ENCODE measurements around the gene PLCB1. TPM values are rescaled to one million over a fixed set of nuclear protein-coding genes. Genes with fewer than 3 reads are reported as not detected.

PLCB1 gene
- total RNA-seq, 2 experiments from 2014 or later: 1.0 to 1.2 TPM

DNA sequence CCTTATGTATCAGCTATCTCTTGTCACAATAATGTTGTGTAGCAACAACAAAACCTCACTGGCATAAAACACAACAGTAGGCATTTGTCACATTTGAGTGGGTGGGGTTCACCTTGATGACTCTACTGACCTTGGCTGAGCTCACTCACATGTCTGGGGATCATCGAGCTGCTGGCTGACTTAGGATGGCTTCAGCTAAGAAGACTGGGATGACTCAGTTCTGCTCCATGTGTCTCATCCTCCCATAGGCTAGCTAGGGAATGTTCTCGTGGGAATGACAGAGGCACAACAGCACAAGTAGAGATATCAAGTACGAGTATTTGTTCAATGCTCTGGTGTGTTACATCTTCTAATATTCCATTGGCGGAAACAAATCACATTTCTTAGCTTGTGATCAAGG is 167.9 kb downstream of the PLCB1 start:
- H3K27me3 Mint-ChIP-seq: no peaks in the 10 kb centered on the region
- no peak for DNase-seq
- no peak overlapping the region for H3K4me3 Mint-ChIP-seq
- CTCF ChIA-PET: no interaction called here
- H3K36me3 Mint-ChIP-seq (ENCODE audit: low read depth): no peaks in the 10 kb centered on the region
- H3K9me3 Mint-ChIP-seq: no peaks in the 10 kb centered on the region
- no peaks in the 10 kb centered on the region for H3K4me1 Mint-ChIP-seq
- no peak overlapping the region for H3K27ac Mint-ChIP-seq
- POLR2A ChIA-PET: no interaction called here

- Mint-ChIP-seq H3K27ac (no peak overlapping the region), H3K4me1 (peaks cover 6% of the 10 kb centered on the region), H3K27me3 (no peaks in the 10 kb centered on the region), H3K9me3 (no peaks in the 10 kb centered on the region), H3K4me3 (no peak overlapping the region), H3K36me3 (ENCODE audit: low read depth) (no peaks in the 10 kb centered on the region)
- no peak for DNase-seq
- ChIA-PET POLR2A (no interaction called here), CTCF (no interaction called here)
These were observed 169.6 kb downstream of the PLCB1 start for GRCh38 chr20:8301655-8302054.

- DNase-seq: no peak
- Mint-ChIP-seq H3K36me3 (ENCODE audit: low read depth) (no peaks in the 10 kb centered on the region), H3K4me1 (peaks cover 6% of the 10 kb centered on the region), H3K9me3 (no peaks in the 10 kb centered on the region), H3K27ac (no peak overlapping the region), H3K27me3 (no peaks in the 10 kb centered on the region), H3K4me3 (no peak overlapping the region)
- POLR2A ChIA-PET: no interaction called here
- CTCF ChIA-PET: no interaction called here
These were observed 171.6 kb downstream of the PLCB1 start for GRCh38 chr20:8303651-8304050.

- Mint-ChIP-seq H3K9me3 (no peaks in the 10 kb centered on the region), H3K36me3 (ENCODE audit: low read depth) (no peaks in the 10 kb centered on the region), H3K27ac (no peak overlapping the region), H3K27me3 (no peaks in the 10 kb centered on the region), H3K4me1 (peaks cover 6% of the 10 kb centered on the region), H3K4me3 (no peak overlapping the region)
- ChIA-PET POLR2A (no interaction called here), CTCF (no interaction called here)
- no peak for DNase-seq
These were observed 172.2 kb downstream of the PLCB1 start for GRCh38 chr20:8304124-8304816.

GRCh38 chr20:8305449-8305978 is 173.4 kb downstream of the PLCB1 start:
- H3K36me3 Mint-ChIP-seq (ENCODE audit: low read depth): no peaks in the 10 kb centered on the region
- H3K4me3 Mint-ChIP-seq: no peak overlapping the region
- CTCF ChIA-PET: no interaction called here
- peak; percentile 79 for DNase-seq
- H3K4me1 Mint-ChIP-seq: peaks cover 6% of the 10 kb centered on the region
- no peaks in the 10 kb centered on the region for H3K27me3 Mint-ChIP-seq
- POLR2A ChIA-PET: interaction anchor here (0.7 kb wide), 1 partner anchor 174 kb away, joined by 5 read pairs; no protein-coding TSS in a partner anchor
- no peaks in the 10 kb centered on the region for H3K9me3 Mint-ChIP-seq
- no peak overlapping the region for H3K27ac Mint-ChIP-seq

- Mint-ChIP-seq H3K27me3 (no peaks in the 10 kb centered on the region), H3K4me3 (no peak overlapping the region), H3K4me1 (peaks cover 6% of the 10 kb centered on the region), H3K27ac (no peak overlapping the region), H3K9me3 (no peaks in the 10 kb centered on the region), H3K36me3 (ENCODE audit: low read depth) (no peaks in the 10 kb centered on the region)
- no peak for DNase-seq
- ChIA-PET POLR2A (no interaction called here), CTCF (interaction anchor here (1.4 kb wide), 1 partner anchor 11 kb away, joined by 6 read pairs; no protein-coding TSS in a partner anchor)
These were observed 174.9 kb downstream of the PLCB1 start for GRCh38 chr20:8306937-8307336.

DNA sequence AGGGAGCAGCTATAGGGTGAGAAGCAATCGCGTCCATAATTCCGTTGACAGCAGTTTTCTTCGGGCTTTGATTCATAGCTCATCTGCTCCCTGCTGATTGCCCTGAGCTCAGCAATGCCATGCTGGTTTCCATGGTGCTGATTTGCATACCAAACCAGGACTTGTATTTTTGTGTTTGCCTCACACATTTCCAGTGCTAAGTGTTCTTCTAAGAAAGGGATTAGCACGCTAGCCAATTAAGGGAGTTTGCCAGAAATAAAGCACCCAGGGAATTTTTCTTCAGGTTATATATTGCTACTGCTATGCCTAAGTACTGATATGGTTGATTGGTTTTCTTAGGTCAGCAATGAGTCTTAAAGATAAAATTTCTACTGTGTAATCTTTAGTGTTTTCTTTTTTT is 177.6 kb downstream of the PLCB1 start:
- Mint-ChIP-seq H3K4me3 (no peak overlapping the region), H3K4me1 (peaks cover 6% of the 10 kb centered on the region), H3K9me3 (no peaks in the 10 kb centered on the region), H3K27ac (no peak overlapping the region), H3K36me3 (ENCODE audit: low read depth) (no peaks in the 10 kb centered on the region), H3K27me3 (no peaks in the 10 kb centered on the region)
- POLR2A ChIA-PET: no interaction called here
- no peak for DNase-seq
- CTCF ChIA-PET: interaction anchor here (0.8 kb wide), 1 partner anchor 75 kb away, joined by 3 read pairs; no protein-coding TSS in a partner anchor

GRCh38 chr20:8310618-8311017 is 178.6 kb downstream of the PLCB1 start:
- CTCF ChIA-PET: no interaction called here
- Mint-ChIP-seq H3K9me3 (no peaks in the 10 kb centered on the region), H3K4me1 (no peaks in the 10 kb centered on the region)

DNA sequence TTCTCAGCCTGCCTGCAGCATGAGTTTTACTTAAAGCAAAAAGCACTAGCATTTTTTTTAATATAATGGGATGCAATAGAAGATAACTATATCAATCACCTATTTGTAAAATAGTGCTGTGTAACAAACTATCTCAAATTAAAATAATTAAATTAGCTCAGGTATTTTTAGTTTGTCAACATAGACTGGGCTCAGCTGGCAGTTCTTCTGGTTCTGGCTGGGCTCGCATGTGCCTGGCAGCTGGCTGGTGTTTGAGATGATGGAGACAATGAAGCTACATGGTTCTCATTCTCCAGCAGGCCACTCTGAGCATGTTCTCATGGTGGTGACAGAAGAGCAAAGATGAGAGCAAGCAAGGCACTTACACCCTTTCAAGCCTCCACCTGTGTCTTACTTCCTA is 181.0 kb downstream of the PLCB1 start:
- no peaks in the 10 kb centered on the region for H3K27me3 Mint-ChIP-seq
- ChIA-PET POLR2A (no interaction called here), CTCF (interaction anchor here (0.7 kb wide), 1 partner anchor 103 kb away, joined by 3 read pairs; no protein-coding TSS in a partner anchor)
- H3K36me3 Mint-ChIP-seq (ENCODE audit: low read depth): no peaks in the 10 kb centered on the region
- H3K9me3 Mint-ChIP-seq: no peaks in the 10 kb centered on the region
- H3K4me3 Mint-ChIP-seq: no peak overlapping the region
- no peaks in the 10 kb centered on the region for H3K4me1 Mint-ChIP-seq
- no peak for DNase-seq
- H3K27ac Mint-ChIP-seq: no peak overlapping the region

More at GRCh38 chr20:8310618-8311017, 178.6 kb downstream of the PLCB1 start:
- H3K27ac Mint-ChIP-seq: no peak overlapping the region
- H3K36me3 Mint-ChIP-seq (ENCODE audit: low read depth): no peaks in the 10 kb centered on the region
- DNase-seq: no peak
- H3K4me3 Mint-ChIP-seq: no peak overlapping the region
- POLR2A ChIA-PET: no interaction called here
- H3K27me3 Mint-ChIP-seq: no peaks in the 10 kb centered on the region

- Mint-ChIP-seq H3K4me3 (no peak overlapping the region), H3K4me1 (no peaks in the 10 kb centered on the region), H3K27ac (no peak overlapping the region), H3K27me3 (peaks cover 1% of the 10 kb centered on the region), H3K36me3 (ENCODE audit: low read depth) (no peaks in the 10 kb centered on the region), H3K9me3 (no peaks in the 10 kb centered on the region)
- ChIA-PET POLR2A (no interaction called here), CTCF (no interaction called here)
- no peak for DNase-seq
These were observed 183.8 kb downstream of the PLCB1 start for GRCh38 chr20:8315639-8316573.

DNA sequence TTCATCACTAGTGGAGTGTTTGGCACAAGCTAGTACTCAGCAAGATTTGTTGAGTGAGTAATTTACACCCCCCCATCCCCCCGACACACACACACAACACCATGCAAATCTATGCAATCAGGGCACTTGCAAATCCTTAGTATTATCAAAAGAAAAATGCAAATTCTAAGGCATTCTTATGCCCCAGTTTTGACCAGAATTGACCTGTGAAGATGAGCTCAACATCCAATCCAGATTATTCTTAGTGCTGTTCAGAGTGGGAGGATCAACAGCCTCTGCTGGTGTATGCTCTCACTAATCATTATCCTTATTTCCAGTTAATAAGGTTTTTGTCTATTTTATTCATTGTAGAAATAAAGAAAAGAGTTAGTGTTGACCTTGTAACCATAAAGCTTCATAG is 185.4 kb downstream of the PLCB1 start:
- no peaks in the 10 kb centered on the region for H3K36me3 Mint-ChIP-seq (ENCODE audit: low read depth)
- H3K4me3 Mint-ChIP-seq: no peak overlapping the region
- POLR2A ChIA-PET: no interaction called here
- no peaks in the 10 kb centered on the region for H3K9me3 Mint-ChIP-seq
- no peaks in the 10 kb centered on the region for H3K4me1 Mint-ChIP-seq
- DNase-seq: no peak
- peaks cover 1% of the 10 kb centered on the region for H3K27me3 Mint-ChIP-seq
- no peak overlapping the region for H3K27ac Mint-ChIP-seq
- CTCF ChIA-PET: interaction anchor here (1.0 kb wide), 1 partner anchor 11 kb away, joined by 6 read pairs; no protein-coding TSS in a partner anchor

- Mint-ChIP-seq H3K27me3 (peaks cover 1% of the 10 kb centered on the region), H3K4me3 (no peak overlapping the region), H3K36me3 (ENCODE audit: low read depth) (no peaks in the 10 kb centered on the region), H3K4me1 (no peaks in the 10 kb centered on the region), H3K27ac (no peak overlapping the region), H3K9me3 (no peaks in the 10 kb centered on the region)
- DNase-seq: no peak
- POLR2A ChIA-PET: no interaction called here
- CTCF ChIA-PET: no interaction called here
These were observed 187.0 kb downstream of the PLCB1 start for GRCh38 chr20:8318965-8319625.

- H3K36me3 Mint-ChIP-seq (ENCODE audit: low read depth): no peaks in the 10 kb centered on the region
- ChIA-PET POLR2A (no interaction called here), CTCF (no interaction called here)
- no peaks in the 10 kb centered on the region for H3K4me1 Mint-ChIP-seq
- H3K27me3 Mint-ChIP-seq: peaks cover 1% of the 10 kb centered on the region
- H3K4me3 Mint-ChIP-seq: no peak overlapping the region
- H3K9me3 Mint-ChIP-seq: no peaks in the 10 kb centered on the region
- no peak for DNase-seq
- no peak overlapping the region for H3K27ac Mint-ChIP-seq
These were observed 188.2 kb downstream of the PLCB1 start for GRCh38 chr20:8320306-8320705.
